Right lobe of liver (tissue), 6 donors: ENCODE data around the gene SFTA2. TPM values are rescaled to one million over a fixed set of nuclear protein-coding genes. Genes with fewer than 3 reads are reported as not detected.

Experiments
- ATAC-seq, 4 donors: fragments of 200-7000 bp; cut with Tn5 transposase; one replicate each; pipeline ENCODE4 v1.9.1; 2020; ENCODE audit warnings: mild to moderate bottlenecking in 4 of 4, moderate library complexity in 4 of 4
- DNase-seq, 3 donors: peaks; one replicate each; pipeline ENCODE4 v3.0.0-alpha.2; 2020
- H3K27ac ChIP-seq, 3 donors: fragments of 200-600 bp; one replicate each; pipeline ENCODE4 v1.8.0; 2022
- H3K27me3 ChIP-seq, 2 donors: fragments of 200-600 bp; one replicate each; pipeline ENCODE4 v1.8.0; 2022
- H3K36me3 ChIP-seq, 4 donors: fragments of 200-600 bp; sonication (generic) in 1 of 4; one replicate each; pipeline versions ENCODE4 v1.5.1 to v1.8.0; 2017 to 2022; ENCODE audit warnings: control low read depth in 1 of 4
- H3K4me1 ChIP-seq, 4 donors: fragments of 200-600 bp; sonication (generic) in 1 of 4; one replicate each; pipeline versions ENCODE4 v1.5.1 to v1.8.0; 2017 to 2022; ENCODE audit warnings: control low read depth in 1 of 4
- H3K4me3 ChIP-seq, 3 donors: fragments of 200-600 bp; one replicate each; pipeline ENCODE4 v1.8.0; 2022
- H3K9me3 ChIP-seq, 4 donors: fragments of 200-600 bp; sonication (generic) in 1 of 4; one replicate each; pipeline versions ENCODE4 v1.5.1 to v1.8.0; 2017 to 2022; ENCODE audit warnings: control low read depth in 1 of 4
- CTCF ChIP-seq, 4 donors: fragments of 200-600 bp in 3 of 4; fragments of 450-650 bp in 1 of 4; IDR thresholded peaks; one replicate each; pipeline versions ENCODE4 v1.5.1 to v1.8.0; 2016 to 2022; ENCODE audit warnings: antibody characterized with exemption in 4 of 4, mild to moderate bottlenecking in 2 of 4
- POLR2A ChIP-seq: fragments of 450-650 bp; IDR thresholded peaks from one replicate; pipeline ENCODE4 v1.6.1; 2017; ENCODE audit warnings: antibody characterized with exemption, mild to moderate bottlenecking
- WGBS: methylation state at CpG from one replicate; pipeline ENCODE4 v1.1.6; 2018; ENCODE audit warnings: low coverage, low lambda C conversion rate; ENCODE audit not compliant: insufficient coverage; ENCODE audit errors: missing lambda C conversion rate; 5-methylcytosine and 5-hydroxymethylcytosine counted together
- intact Hi-C, 2 donors: fragments of 100-400 bp; cut with DNase I; formaldehyde crosslinking; loops; one replicate each; pipeline versions ENCODE4 v1.11.2 to v1.14.1; 2022
- total RNA-seq, 6 experiments: library from RNA; depleted of rRNA in 2 of 6; stranded (reverse); fragments of >200 nt in 2 of 6; fragmentation: NEBNext Ultra II Directional in 3 of 6; extraction: Animal tissue kit (Norgen Biotek cat#: 25700) in 3 of 6; gene quantifications; one replicate each; pipeline versions ENCODE4 v1.1.0 to v1.2.4, GENCODE V29; 2016 to 2023
- donor health status: DM: no; HTN: yes; CAD: no.
- donor health status: DM: no; HTN: no; CAD: no.
- donor health status: DM: no; HTN: no; CAD: no.
- donor health status: DM: no; HTN: yes; CAD: no.
- donor health status: DM: no; HTN: yes; CAD: no.

Gene SFTA2
- total RNA-seq, 6 experiments from 2014 or later: not detected

- 85% methylated on average over 10 of the region's 14 CpGs for WGBS
Measured at GRCh38 chr6:30889921-30890645, 41.9 kb downstream of the SFTA2 start.

GRCh38 chr6:30889496-30889885 lies 42.5 kb downstream of the SFTA2 start:
- Histone ChIP-seq H3K4me1 (no peaks in the 10 kb centered on the region), H3K9me3 (no peaks in the 10 kb centered on the region), H3K4me3 (no peak overlapping the region), H3K36me3 (no peaks in the 10 kb centered on the region), H3K27me3 (no peaks in the 10 kb centered on the region), H3K27ac (no peak overlapping the region)
- TF ChIP-seq CTCF (IDR thresholded peaks at IDR 0.05): no peak
- no peak for TF ChIP-seq POLR2A
- ATAC-seq: no peak
- 60% methylated on average over 2 of the region's 4 CpGs for whole genome bisulfite sequencing
- DNase-seq: no peak
- intact Hi-C loops: loop anchor here in 1 of 2 donors (10.0 kb wide), 1 partner anchor 65 kb away; no protein-coding TSS in a partner anchor

More at GRCh38 chr6:30889921-30890645, 41.9 kb downstream of the SFTA2 start:
- no peak for TF ChIP-seq CTCF (IDR thresholded peaks at IDR 0.05)
- TF ChIP-seq POLR2A: no peak
- peak in 1 of 3 donors; percentile 45 for DNase-seq
- Histone ChIP-seq H3K36me3 (no peaks in the 10 kb centered on the region), H3K27ac (no peak overlapping the region), H3K4me3 (no peak overlapping the region), H3K9me3 (no peaks in the 10 kb centered on the region), H3K4me1 (no peaks in the 10 kb centered on the region), H3K27me3 (no peaks in the 10 kb centered on the region)
- intact Hi-C loops: loop anchor here in 1 of 2 donors (10.0 kb wide), 1 partner anchor 65 kb away; no protein-coding TSS in a partner anchor
- no peak for ATAC-seq

GRCh38 chr6:30888816-30889495 lies 43.0 kb downstream of the SFTA2 start:
- no peak overlapping the region for H3K4me3 ChIP-seq
- intact Hi-C loops: loop anchor here in 1 of 2 donors (10.0 kb wide), 1 partner anchor 64 kb away; no protein-coding TSS in a partner anchor
- H3K36me3 ChIP-seq: no peaks in the 10 kb centered on the region
- ATAC-seq (no peak), DNase-seq (no peak)
- no peak overlapping the region for H3K27ac ChIP-seq
- no peaks in the 10 kb centered on the region for H3K27me3 ChIP-seq
- H3K4me1 ChIP-seq: no peaks in the 10 kb centered on the region
- WGBS: no CpG with 5 or more reads among the region's 18 CpGs
- H3K9me3 ChIP-seq: no peaks in the 10 kb centered on the region
- no peak for TF ChIP-seq POLR2A
- TF ChIP-seq CTCF (IDR thresholded peaks at IDR 0.05): no peak

GRCh38 chr6:30887901-30888815 lies 43.8 kb downstream of the SFTA2 start:
- Histone ChIP-seq H3K4me3 (no peak overlapping the region), H3K27ac (no peak overlapping the region), H3K27me3 (no peaks in the 10 kb centered on the region), H3K36me3 (no peaks in the 10 kb centered on the region), H3K9me3 (no peaks in the 10 kb centered on the region), H3K4me1 (no peaks in the 10 kb centered on the region)
- 72% methylated on average over 6 of the region's 6 CpGs for WGBS
- TF ChIP-seq POLR2A: no peak
- TF ChIP-seq CTCF (IDR thresholded peaks at IDR 0.05): no peak
- no peak for ATAC-seq
- DNase-seq: no peak
- intact Hi-C loops: loop anchor here in 1 of 2 donors (10.0 kb wide), 1 partner anchor 63 kb away; no protein-coding TSS in a partner anchor
